Activated effector memory CD4-positive, alpha-beta T cell treated with Interleukin-2 at 50 U/mL for 16 hours (primary cell): ENCODE results near the gene MAG.

ENCODE experiments used
- DNase-seq: peaks from one replicate; pipeline ENCODE4 v3.0.0-alpha.2; 2020

The MAG gene

GRCh38 chr19:35291916-35292315 is at the start of gene MAG:
TSS of gene MAG (plus strand) at chr19:35292161. CDS start at chr19:35295409, 3,248 bp downstream.
- no peak for DNase-seq

- DNase-seq, result no peak
Measured at GRCh38 chr19:35246466-35247092, 45.4 kb upstream of the MAG start.

GRCh38 chr19:35247526-35248309 is 44.2 kb upstream of the MAG start:
- peak; percentile 52 for DNase-seq

- DNase-seq, result peak; percentile 77
Measured at GRCh38 chr19:35248310-35249145, 43.4 kb upstream of the MAG start, which contains the start of gene LSR. TSS of gene LSR (plus strand) at chr19:35249002. CDS start at chr19:35249023, 21 bp downstream.

GRCh38 chr19:35249146-35249847 is 42.7 kb upstream of the MAG start:
- DNase-seq, result no peak

GRCh38 chr19:35249848-35250711 is 41.9 kb upstream of the MAG start:
- DNase-seq, result no peak

- no peak for DNase-seq
Measured at GRCh38 chr19:35251456-35251855, 40.5 kb upstream of the MAG start.

GRCh38 chr19:35253316-35254286 is 38.4 kb upstream of the MAG start:
- no peak for DNase-seq

- no peak for DNase-seq
Measured at GRCh38 chr19:35254341-35255297, 37.3 kb upstream of the MAG start.

- no peak for DNase-seq
Measured at GRCh38 chr19:35256566-35256965, 35.4 kb upstream of the MAG start.

- DNase-seq, result no peak
Measured at GRCh38 chr19:35257113-35257461, 34.9 kb upstream of the MAG start.

GRCh38 chr19:35260694-35261304 is 31.2 kb upstream of the MAG start:
- DNase-seq, result no peak

GRCh38 chr19:35261356-35262100 is 30.4 kb upstream of the MAG start:
- DNase-seq, result no peak

- DNase-seq, result no peak
Measured at GRCh38 chr19:35262101-35262761, 29.7 kb upstream of the MAG start.

- no peak for DNase-seq
Measured at GRCh38 chr19:35264268-35265125, 27.5 kb upstream of the MAG start.

- no peak for DNase-seq
Measured at GRCh38 chr19:35265126-35265899, 26.6 kb upstream of the MAG start.
